GM19025 (cell line): ENCODE measurements around the gene OXSR1.
"Not testable (repeated sequence)": the region's sequence is repeated elsewhere in the genome, so short reads cannot be mapped to it uniquely, and the experiment has no call there.

ENCODE experiments used
- ATAC-seq: cut with Tn5 transposase; IDR thresholded peaks from one replicate; pipeline ENCODE4 v1.9.1; 2021; ENCODE audit warnings: mild to moderate bottlenecking, low read depth, moderate library complexity; ENCODE audit not compliant: unreplicated experiment

Gene OXSR1

DNA sequence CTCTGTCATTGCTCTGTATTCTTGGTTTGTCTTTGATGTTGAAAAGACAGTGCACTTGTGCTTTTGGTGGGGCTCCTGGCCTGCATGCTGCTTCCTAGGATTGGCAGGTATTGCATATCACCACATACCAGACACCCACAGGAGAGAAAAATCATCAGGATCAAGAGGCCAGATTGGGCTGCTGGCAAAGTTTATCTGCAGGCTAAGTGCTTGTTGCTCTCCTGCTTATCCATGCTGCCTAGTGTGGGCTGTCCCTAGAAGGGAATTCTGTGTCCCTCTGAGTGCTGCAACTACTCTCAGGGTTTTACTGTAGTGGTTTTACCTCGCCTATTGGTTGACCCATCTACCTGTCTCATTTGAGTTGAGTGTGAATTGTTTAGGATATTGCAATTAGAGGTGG is 99.4 kb downstream of the OXSR1 start:
- no peak for ATAC-seq

DNA sequence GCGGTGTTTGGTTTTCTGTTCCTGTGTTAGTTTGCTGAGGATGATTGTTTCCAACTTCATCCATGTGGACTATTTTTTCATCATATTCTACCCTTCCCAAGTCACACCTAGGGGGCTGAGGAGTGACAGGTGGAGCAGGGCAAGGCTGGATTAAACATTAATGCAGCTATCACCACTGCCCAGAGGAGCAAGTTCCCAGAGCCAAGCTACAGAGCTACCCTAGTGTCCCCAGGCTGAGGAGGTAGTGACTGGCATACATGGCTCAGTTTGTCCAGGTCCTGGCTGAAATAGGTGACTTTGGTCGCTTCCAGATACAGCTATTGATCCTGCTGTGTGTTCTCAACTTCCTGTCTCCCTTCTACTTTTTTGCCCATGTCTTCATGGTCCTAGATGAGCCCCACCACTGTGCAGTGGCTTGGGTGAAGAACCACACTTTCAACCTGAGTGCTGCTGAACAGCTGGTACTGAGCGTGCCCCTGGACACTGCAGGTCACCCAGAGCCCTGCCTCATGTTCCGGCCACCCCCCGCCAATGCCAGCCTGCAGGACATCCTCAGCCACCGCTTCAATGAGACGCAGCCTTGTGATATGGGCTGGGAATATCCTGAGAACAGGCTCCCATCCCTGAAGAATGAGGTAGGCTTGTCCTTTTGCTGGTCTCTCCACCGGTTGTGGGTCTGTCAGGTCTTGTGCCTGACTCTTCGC is 100.4 kb downstream of the OXSR1 start, which contains the start of gene SLC22A13:
Gene SLC22A13 (plus strand): TSS at position 209 of the 704 bp plus-strand sequence. CDS start 49 bp downstream, at position 258.
- ATAC-seq: no peak

DNA sequence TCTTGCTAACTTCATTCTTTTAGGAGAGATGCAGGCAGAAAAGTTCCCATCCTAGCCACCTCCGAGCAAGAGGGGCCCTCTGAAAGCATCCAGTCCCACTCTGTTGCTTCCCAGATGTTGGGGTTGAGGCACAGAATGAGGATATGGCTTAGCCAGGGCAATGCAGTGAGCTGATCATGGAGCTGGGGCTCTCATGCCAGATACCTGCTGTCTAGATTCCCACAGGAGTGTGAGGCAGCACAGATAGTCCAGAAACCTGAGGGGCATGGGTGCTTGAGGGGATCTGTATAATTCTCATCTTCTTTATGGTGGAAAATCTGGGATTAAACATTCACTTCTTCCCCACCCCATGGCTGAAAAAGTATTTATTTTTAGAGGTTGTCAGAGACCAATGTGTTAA is 101.5 kb downstream of the OXSR1 start:
- no peak for ATAC-seq

DNA sequence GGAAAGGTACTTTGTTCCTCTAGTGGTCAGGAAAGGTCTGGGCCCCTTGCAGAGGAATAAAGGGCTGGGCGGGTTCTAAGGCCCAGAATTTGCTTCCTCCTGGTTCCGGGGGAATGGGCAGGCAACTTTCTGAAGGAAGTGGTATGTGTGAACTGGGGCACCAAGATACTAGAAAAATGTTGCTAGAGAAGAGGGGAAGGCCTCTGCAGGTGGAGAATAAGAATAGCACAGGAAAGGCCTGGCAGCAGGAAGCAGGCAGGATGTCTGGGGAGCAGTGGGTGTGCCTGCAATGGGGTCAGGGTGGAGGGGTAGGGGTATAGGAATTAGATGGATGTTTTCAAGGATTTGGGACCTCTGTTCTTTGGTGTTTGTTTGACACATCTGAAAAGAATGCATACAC is 102.3 kb downstream of the OXSR1 start:
- no peak for ATAC-seq

DNA sequence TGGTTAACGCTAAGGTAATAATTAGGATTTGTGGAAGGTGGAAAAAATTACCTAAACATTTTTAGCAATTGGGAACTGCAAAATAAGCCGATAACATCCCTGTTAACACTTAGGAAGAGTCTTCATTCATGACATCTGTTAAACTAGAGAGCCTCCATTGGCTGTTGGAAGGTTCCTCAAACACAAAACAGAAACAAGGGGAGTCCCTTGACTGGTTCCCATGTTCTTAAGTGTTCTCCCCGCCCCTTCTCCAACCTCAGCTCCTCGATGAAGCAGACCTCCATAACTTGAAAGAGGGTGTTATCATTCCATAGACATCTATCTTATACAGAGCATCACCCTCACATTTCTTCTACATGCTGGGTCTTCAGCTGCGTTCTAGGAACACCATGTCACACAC is 102.8 kb downstream of the OXSR1 start:
- no peak for ATAC-seq

DNA sequence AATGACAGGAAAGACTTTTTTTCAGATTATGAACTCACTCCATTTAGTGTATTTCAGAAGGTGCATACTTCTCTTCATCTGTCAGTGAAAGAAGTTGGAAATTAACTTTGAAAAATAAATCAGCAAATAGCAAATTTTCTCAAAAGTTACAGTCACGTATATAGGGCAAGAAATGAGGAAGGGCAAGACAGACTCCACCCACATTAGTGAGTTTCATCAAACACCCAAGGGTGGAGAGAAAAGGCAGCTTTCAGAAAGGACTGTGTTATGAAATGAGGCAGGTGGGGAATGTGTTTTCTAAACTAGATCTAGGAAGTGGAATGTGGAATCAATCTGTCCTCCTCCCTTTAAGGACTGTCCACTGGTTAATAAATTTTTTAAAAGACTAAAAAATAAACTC is 103.2 kb downstream of the OXSR1 start:
- no peak for ATAC-seq

DNA sequence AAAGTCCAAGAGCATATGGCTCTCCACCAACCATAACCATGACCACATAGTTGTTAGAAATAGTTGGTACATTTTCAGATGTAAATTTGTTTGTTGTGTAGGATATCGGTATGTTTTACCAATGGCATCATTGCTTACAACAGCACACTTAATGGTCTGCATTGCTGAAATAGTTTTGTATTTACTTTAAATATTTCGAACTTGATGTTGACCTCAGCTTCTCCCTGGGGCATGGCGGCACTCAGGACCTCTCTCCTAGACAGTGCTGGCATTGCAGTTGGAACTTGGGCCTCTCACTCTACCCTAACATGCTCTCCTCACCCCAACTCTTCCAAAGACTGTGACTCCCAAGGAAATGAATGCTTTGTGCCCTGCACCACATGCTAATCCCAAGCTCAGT is 105.3 kb downstream of the OXSR1 start:
- ATAC-seq: no peak

DNA sequence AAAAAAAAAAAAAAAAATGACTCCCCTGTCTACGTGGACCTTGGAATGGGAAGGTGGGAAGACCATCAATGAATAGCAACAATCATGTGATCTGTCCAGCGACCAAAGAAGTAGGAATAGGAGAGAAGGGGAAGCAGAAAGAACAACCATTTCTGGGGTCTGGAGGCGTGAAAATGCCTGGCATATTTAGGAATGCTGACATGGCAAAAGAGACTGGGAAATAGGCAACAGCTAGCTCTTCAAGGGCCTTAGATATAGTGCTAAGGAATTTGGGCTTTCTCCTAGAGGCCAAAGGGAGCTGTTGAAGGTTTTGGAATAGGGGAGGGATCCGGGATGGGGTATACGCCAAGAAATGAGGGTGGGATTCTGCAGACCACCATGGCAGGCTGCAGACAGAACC is 106.2 kb downstream of the OXSR1 start:
- ATAC-seq: no peak

DNA sequence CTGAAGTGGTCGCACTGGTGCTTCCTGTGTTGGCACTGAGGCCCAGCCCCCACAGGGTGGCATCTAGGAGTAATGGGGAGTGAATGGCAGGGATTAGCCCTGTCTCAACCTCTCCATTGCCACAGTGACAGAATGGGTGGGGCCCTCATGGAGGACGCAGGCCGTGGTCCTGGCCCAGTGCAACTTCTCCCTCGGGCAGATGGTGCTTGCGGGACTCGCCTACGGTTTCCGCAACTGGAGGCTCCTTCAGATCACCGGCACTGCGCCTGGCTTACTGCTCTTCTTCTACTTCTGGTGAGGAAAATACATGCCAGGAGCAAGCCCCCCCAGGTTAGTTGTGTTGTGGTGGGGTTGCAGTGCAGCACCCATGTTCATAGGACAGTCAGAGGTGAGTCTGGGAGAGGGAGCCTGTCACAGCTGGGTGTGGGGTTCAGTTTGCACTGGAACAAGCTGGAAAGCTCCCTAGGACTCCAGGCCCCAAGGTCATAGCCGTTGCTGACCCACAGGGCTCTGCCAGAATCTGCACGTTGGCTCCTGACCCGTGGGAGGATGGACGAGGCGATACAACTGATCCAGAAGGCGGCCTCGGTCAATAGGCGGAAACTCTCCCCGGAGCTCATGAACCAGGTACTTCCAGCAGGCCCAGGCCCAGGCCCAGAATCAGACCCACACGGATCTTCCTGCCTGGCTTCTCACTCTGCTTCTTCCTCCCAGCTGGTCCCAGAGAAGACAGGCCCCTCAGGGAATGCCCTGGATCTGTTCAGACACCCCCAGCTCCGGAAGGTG is 109.7 kb downstream of the OXSR1 start:
- ATAC-seq: no peak

DNA sequence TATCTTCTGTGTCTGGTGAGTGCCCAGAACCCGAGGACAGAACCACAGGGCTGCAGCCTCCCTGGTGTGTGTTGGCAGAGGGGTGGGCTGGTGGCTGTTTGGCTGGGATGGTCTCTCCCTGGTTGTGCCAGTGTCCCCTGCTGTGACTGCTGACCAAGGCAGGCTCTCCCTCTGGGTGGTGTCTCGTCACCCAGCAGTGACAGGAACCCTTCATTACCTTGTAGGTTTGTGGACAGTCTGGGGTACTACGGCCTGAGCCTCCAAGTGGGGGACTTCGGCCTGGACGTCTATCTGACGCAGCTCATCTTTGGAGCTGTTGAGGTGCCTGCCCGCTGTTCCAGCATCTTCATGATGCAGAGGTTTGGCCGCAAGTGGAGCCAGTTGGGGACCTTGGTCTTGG is 110.3 kb downstream of the OXSR1 start:
- no peak for ATAC-seq

DNA sequence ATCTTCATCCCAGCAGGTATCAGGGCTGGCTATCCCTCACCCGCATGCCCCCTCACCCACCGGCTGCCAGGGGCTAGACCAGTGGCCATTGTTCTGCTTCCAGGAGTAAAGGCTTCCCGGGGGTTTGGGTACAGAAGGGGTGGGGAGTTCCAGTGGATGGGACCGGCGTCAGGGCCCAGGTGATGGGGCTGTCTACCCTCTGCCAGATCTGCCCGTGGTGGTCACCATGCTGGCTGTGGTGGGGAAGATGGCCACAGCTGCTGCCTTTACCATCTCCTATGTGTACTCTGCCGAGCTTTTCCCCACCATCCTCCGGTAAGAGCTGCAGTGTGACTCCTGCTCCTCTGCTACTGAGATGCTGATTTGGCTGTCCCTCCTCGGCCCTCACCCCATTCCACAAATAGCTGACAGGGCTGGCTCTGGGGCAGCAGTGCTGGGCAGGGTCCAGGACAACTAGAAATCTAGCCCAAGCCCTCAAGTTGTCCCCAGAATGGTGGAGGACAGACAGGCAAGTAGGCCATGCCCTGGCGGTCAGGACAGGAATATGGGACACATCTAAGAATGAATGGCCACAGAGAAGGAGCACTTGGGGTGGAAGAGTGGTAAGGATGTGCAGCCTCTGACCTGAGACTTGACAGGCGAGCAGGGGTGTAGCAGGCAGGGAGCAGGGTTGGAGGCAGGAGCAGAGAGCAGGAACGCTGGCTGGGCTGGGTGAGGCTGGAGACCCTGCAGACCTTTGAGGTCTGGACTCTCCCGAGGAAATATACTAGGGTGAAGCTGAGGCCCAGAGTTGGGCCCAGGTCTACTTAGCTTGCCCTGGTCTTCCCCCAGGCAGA is 111.0 kb downstream of the OXSR1 start:
- no peak for ATAC-seq

DNA sequence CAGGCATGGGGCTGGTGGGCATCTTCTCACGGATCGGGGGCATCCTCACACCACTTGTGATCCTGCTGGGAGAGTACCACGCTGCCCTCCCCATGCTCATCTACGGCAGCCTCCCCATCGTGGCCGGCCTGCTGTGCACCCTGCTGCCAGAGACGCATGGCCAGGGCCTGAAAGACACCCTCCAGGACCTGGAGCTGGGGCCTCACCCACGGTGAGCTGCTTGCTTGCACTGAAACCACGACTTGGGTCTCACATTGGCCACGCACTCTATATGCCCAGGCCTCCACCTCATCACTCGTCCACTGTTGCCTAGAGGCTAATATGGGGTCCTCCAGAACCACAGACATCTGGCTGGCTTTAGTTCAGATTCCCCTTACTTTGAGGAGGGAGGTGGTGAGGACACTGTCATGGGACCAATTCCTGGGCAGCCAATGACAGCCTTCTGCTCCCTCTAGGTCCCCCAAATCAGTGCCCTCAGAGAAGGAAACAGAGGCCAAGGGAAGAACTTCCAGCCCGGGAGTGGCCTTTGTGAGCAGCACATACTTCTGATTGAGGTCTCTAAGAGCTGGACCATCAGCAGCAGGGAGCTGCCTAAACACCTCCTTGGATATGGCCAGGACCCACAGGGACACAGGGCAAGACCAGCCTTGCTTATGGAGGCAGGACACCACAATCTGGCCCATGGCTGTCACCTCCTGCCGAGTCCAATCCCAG is 111.7 kb downstream of the OXSR1 start:
- ATAC-seq: no peak

DNA sequence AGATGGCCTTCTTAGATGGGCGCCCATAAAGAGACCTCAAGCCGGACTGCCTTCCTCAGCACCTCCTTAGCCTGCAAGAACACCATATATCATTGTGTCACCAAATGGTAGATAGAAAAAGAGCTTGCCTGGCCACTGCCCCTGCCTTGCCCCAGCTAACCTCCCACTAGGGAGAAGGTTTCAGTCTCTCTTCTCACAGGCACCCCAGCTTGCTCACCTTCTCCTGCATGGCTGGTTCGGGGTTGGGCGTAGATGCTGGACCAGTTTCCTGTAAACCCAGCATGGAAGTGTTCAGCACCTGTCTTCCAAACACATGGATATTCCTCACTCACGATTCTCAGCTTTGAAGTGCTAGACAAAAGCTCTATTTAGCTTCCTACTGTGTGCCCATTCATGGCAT is 113.5 kb downstream of the OXSR1 start:
- ATAC-seq: no peak

DNA sequence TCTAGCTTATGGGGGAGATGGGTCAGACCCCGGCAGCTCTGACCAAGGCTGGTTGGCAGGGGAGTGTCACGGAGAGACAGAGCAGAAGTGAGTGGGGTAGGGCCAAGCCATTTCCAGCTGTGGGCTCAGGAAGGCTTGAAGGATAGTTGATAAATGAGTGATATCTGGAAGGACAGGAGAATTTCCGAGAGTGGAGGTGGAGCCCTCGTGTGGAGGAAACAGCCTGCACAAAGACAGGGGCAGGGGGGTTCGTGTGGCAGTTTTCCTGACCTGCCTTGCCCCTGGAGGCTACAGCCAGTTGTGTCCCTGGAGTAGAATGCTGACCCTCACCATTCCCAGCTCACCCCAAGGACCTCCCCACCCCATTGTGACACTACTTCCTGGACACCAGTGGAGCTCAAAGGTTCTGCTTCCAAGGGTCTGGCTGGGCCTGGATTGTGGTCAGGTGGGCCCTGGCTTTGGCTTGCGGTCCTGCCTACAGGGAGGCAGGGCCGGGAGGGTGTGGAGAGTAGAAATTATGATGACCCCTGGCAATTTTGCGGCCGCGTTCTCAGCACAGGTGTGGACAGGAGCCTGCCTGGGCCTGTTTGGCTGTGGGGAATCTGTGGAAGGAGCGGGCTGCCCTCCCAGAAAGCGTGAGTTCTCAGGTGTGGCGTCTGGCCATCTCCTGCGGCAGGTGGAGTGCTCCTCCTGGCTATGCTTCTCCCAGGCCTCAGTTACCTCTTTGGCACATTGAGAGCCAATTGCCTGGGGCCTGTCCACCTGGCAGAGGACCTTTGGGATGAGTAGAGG is 116.8 kb downstream of the OXSR1 start, which contains the start of gene SLC22A14:
Gene SLC22A14 (plus strand): TSS at position 400 of the 792 bp plus-strand sequence. CDS start 23,733 bp downstream, outside the sequence.
- no peak for ATAC-seq

DNA sequence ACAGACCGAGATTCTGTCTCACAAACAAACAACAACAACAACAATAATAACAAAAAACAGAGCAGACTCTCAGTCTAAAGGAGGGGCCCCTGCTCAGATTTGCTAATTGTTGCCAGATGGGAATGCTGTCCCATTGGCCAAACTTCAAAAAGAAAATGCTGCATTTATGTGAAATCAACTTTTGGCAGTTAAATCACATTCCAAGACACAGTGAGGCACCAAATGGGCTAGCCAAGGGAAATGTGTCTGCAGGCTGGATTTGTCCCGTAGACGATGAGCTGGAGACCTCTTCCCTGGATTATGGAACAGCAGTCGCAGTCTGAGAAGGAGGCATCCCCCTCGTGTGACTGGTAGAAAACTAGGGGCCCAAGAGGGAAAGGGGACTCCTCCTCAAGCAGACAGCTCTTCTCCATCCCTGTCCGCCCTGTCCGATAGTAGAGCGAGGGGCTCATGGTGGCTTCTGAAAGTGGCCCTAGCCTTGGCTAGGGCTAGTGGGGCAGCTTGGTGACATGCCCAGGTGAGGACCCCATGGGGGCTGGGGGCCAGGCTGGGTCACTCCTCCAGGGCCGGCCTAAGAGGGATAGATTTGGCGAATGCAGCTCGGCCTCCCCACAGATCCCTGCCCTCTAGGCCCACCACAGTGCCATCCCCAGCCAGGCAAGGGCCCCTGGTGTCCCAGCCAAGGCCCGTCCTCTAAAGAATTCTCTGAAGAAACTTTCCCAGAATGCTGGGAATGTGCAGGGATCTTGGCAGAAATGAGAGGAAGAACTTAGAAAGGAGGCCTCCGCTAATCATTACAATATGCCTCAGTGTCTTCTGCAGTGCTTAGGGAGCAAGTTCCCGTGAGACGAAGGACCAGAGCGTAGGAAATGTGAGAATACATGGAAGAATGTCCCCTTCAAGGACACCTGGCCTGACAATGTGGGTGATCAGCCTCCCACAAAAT is 118.7 kb downstream of the OXSR1 start:
- no peak for ATAC-seq

DNA sequence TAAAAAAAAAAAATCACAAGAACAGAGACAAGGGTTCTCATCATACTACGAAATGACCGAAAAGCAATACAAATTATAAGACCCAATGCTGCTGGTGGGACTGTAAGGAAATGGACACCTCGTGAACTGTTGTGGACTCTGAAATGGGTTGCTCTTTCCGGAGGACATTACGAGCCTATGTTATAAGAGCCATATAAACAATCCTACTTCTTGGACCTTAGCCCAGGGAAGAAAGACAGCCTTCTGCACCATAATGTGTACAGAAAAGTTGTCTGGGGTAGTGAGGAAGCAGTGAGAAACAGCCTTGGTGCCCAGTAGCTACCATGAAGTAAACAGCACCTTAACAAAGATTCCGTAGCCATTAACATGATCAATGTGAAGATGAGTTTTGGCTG is 119.4 kb downstream of the OXSR1 start:
- ATAC-seq: no peak

DNA sequence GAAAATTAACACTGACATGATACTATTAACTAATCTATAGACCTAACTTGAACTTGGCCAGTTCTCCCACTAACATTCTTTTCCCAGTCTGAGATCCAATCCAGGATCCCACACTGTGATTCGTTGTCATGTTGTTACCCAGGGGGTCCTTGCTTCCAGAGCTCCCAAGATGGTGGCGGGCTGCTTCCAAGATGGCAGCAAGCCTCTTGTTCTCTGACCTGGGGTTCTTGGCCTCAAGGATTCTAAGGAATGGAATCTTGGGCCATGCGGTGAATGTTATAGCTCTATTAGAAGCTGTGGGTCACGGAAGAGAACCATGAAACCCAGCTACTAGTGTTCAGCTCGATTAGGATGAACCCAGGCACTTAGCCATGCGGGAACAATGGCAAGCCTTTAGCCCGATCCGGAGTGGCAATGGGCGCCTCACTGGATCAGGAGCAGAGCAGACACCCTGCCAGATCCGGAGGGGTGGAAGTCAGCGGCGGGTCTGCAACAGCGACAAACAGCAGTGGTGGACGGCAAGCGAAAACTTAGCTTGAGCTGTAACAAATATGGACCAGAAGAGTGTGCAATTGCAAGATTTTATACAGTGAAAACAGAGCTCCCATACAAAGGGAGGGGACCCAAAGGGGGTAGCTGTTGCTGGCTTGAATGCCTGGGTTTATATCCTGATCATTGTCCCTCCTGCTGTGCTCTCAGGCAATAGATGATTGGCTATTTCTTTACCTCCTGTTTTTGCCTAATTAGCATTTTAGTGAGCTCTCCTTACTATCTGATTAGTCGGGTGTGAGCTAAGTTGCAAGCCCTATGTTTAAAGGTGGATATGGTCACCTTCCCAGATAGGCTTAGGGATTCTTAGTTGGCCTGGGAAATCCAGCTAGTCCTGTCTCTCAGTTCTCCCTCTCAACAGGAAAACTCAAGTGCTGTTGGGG is 124.2 kb downstream of the OXSR1 start:
- not testable (repeated sequence) for ATAC-seq
